ENCODE results near the gene GNAQ. TPM values are rescaled to one million over a fixed set of nuclear protein-coding genes. Genes with fewer than 3 reads are reported as not detected.

The GNAQ gene
- total RNA-seq, 4 donors from 2014 or later, result 64.0 to 80.4 (median 69.2) TPM

DNA sequence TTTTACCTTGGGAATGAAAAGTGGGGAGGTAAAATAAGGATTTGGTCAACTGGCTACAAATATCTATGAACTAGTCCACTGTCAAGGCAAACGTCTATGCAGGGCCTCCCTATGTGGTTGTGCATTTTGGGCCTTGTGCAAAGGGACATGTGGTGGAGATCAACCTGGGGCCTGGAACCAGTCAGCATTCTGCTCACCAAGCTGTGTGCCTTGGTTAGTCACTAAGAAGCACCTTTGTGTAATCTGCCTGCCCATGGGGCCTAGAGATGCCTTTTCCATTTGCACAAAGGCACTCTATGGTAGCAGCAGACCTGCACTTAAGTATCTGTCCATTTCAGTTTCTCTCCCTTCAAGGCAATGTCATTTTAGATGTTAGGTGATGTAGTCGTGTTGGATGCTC lies 184.0 kb downstream of the GNAQ start:
- Histone ChIP-seq H3K27me3 (no peaks in the 10 kb centered on the region), H3K36me3 (no peaks in the 10 kb centered on the region), H3K9me3 (no peaks in the 10 kb centered on the region), H3K27ac (replicated peaks in 1 of 4) (peak overlapping the region; percentile 59 to 79 (median 73)), H3K4me3 (no peak overlapping the region), H3K4me1 (peaks cover 43 to 68% (median 68%) of the 10 kb centered on the region in 4 donors)
- intact Hi-C loops (cut with DNase I), result no loop called here
- WGBS, result 58% methylated on average over 2 of the region's 2 CpGs
- DNase-seq (ENCODE audit: extremely low spot score), result no peak
- TF ChIP-seq POLR2A (IDR thresholded peaks at IDR 0.05; ENCODE audit: low read depth) (no peak), EP300 (IDR thresholded peaks at IDR 0.05) (no peak), POLR2AphosphoS5 (IDR thresholded peaks at IDR 0.05) (no peak)
- TF ChIP-seq, protein P1, sequence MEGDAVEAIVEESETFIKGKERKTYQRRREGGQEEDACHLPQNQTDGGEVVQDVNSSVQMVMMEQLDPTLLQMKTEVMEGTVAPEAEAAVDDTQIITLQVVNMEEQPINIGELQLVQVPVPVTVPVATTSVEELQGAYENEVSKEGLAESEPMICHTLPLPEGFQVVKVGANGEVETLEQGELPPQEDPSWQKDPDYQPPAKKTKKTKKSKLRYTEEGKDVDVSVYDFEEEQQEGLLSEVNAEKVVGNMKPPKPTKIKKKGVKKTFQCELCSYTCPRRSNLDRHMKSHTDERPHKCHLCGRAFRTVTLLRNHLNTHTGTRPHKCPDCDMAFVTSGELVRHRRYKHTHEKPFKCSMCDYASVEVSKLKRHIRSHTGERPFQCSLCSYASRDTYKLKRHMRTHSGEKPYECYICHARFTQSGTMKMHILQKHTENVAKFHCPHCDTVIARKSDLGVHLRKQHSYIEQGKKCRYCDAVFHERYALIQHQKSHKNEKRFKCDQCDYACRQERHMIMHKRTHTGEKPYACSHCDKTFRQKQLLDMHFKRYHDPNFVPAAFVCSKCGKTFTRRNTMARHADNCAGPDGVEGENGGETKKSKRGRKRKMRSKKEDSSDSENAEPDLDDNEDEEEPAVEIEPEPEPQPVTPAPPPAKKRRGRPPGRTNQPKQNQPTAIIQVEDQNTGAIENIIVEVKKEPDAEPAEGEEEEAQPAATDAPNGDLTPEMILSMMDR (IDR thresholded peaks at IDR 0.05), result no peak

DNA sequence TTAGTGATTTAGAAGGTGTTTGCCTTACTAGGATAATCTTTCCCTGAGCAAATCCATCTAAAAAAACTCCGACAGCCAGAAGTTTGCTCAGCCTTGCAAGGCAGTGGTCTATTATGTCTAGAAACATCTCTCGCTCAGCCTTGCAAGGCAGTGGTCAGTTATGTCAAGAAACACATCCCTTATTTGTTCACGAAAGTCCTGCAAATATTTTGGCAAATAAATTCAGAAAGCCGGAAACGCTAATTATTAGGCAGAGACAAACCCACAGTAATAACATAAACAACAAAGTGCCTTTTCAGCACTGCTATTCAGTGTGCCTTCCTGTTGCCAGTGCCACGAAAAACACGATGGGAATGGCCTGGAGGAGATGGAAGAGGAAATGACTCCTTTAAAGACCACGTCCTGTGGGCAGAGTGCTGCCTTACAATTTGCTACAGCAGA lies 184.5 kb downstream of the GNAQ start:
- WGBS, result 53% methylated on average over 8 of the region's 8 CpGs
- TF ChIP-seq POLR2A (IDR thresholded peaks at IDR 0.05; ENCODE audit: low read depth) (no peak), POLR2AphosphoS5 (IDR thresholded peaks at IDR 0.05) (peak in 1 of 2 donors; percentile 11)
- Histone ChIP-seq H3K36me3 (no peaks in the 10 kb centered on the region), H3K9me3 (no peaks in the 10 kb centered on the region), H3K4me3 (no peak overlapping the region), H3K27me3 (no peaks in the 10 kb centered on the region), H3K4me1 (peaks cover 42 to 66% (median 66%) of the 10 kb centered on the region in 4 donors), H3K27ac (replicated peaks in 1 of 4) (peak overlapping the region; percentile 59 to 79 (median 73))
- intact Hi-C loops (cut with DNase I), result no loop called here
- no peak for DNase-seq (ENCODE audit: extremely low spot score)

DNA sequence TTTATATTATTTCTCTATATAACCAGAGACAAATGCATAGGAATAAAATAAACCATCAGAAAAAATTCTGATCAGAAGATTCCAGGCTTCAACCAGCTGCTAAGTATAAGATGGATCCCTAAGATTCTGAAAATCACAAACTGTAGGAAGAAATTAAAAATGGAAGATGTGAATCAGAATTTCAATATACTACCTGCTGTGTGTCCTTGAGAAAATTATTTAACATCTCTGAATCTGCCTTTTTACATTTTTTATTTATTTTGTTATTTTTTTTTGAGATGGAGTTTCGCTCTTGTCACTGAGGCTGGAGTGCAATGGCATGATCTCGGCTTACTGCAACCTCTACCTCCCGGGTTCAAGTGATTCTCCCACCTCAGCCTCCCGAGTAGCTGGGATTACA lies 187.2 kb downstream of the GNAQ start:
- TF ChIP-seq EP300 (IDR thresholded peaks at IDR 0.05) (no peak), POLR2A (IDR thresholded peaks at IDR 0.05; ENCODE audit: low read depth) (no peak), POLR2AphosphoS5 (IDR thresholded peaks at IDR 0.05) (no peak)
- TF ChIP-seq, protein P1 (IDR thresholded peaks at IDR 0.05), result no peak
- H3K4me1 ChIP-seq, result peaks cover 47 to 80% (median 75%) of the 10 kb centered on the region in 4 donors
- no peak overlapping the region for H3K4me3 ChIP-seq
- H3K27ac ChIP-seq (replicated peaks in 1 of 4), result no peak overlapping the region
- H3K36me3 ChIP-seq, result no peaks in the 10 kb centered on the region
- no peak for DNase-seq (ENCODE audit: extremely low spot score)
- no peaks in the 10 kb centered on the region for H3K9me3 ChIP-seq
- WGBS, result 95% methylated on average over 4 of the region's 4 CpGs
- intact Hi-C loops (cut with DNase I), result no loop called here
- no peaks in the 10 kb centered on the region for H3K27me3 ChIP-seq

DNA sequence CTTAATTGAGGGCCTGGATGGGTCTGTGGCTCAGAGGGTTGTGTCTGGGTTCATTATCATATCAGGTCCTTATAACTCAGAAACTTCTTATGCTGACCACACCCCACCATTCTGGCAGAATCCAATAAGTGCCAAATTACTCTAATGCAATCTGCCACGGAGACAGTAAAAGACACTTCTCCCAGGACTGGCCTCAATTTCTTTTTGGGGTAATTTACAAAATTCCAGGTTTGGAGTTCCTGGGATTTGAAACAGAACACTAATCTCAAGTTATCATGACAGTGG lies 187.8 kb downstream of the GNAQ start:
- intact Hi-C loops (cut with DNase I), result loop anchor here (2.0 kb wide), 1 partner anchor 191 kb away; no protein-coding TSS in a partner anchor
- H3K27ac ChIP-seq (replicated peaks in 1 of 4), result no peak overlapping the region
- no peaks in the 10 kb centered on the region for H3K9me3 ChIP-seq
- DNase-seq (ENCODE audit: extremely low spot score), result no peak
- peaks cover 46 to 80% (median 71%) of the 10 kb centered on the region in 4 donors for H3K4me1 ChIP-seq
- 100% methylated on average over 1 of the region's 1 CpG for WGBS
- H3K27me3 ChIP-seq, result no peaks in the 10 kb centered on the region
- H3K4me3 ChIP-seq, result no peak overlapping the region
- no peaks in the 10 kb centered on the region for H3K36me3 ChIP-seq
- no peak for TF ChIP-seq POLR2AphosphoS5 (IDR thresholded peaks at IDR 0.05)
- no peak for TF ChIP-seq EP300 (IDR thresholded peaks at IDR 0.05)
- no peak for TF ChIP-seq POLR2A (IDR thresholded peaks at IDR 0.05; ENCODE audit: low read depth)
- TF ChIP-seq, protein P1 (IDR thresholded peaks at IDR 0.05), result no peak

DNA sequence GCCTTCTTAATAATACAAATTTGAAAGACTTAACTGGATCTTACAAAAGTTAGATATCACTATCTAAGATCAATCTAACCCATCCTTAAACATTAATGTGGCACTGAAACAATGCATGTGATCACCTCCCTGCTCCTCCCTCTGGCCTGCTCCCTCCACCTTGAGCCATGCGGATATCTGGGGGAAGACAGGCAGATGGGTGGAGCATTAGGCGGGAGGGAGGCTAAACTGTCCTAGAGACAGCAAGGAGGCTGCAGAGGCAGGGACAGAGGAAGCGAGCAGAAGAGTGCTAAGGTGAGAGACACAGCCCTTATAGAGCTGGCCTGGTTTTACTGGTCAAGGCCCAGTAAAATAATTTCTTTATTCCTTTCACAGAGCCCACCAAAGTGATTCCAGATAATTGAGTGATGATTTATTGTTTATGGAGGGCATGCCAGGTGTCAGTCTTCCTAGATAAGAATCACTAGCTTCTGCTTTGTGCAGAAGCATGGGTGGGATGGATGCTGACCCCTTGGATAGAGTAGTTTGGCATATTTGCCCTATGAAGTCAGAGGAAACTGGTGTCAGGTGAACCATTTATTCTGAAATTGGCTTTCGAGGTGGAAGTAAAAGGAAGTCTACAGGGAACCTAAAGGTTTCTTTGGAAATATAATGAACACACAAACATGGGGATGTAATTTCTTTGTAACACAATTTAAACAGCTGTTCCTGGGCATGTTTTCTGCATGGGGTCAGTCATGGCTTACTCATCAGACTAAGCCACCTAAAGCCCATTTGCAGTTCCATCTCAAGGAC lies 188.3 kb downstream of the GNAQ start:
- Histone ChIP-seq H3K4me1 (peaks cover 40 to 76% (median 66%) of the 10 kb centered on the region in 4 donors), H3K36me3 (no peaks in the 10 kb centered on the region), H3K27me3 (no peaks in the 10 kb centered on the region), H3K9me3 (no peaks in the 10 kb centered on the region), H3K27ac (replicated peaks in 1 of 4) (no peak overlapping the region), H3K4me3 (no peak overlapping the region)
- TF ChIP-seq POLR2AphosphoS5 (IDR thresholded peaks at IDR 0.05), result no peak
- TF ChIP-seq POLR2A (IDR thresholded peaks at IDR 0.05; ENCODE audit: low read depth), result no peak
- no peak for TF ChIP-seq EP300 (IDR thresholded peaks at IDR 0.05)
- TF ChIP-seq, protein P1 (IDR thresholded peaks at IDR 0.05), result no peak
- WGBS, result 92% methylated on average over 4 of the region's 4 CpGs
- intact Hi-C loops (cut with DNase I), result loop anchor here (2.0 kb wide), 1 partner anchor 192 kb away; no protein-coding TSS in a partner anchor
- no peak for DNase-seq (ENCODE audit: extremely low spot score)
